ENCODE measurements around the gene MLLT6. TPM values are rescaled to one million over a fixed set of nuclear protein-coding genes. Genes with fewer than 3 reads are reported as not detected.
A peak's percentile ranks its signal among the peaks of the same experiment; 100 is the strongest.

Gene MLLT6
- polyA plus RNA-seq, 1 donor from 2014 or later = 7.9 TPM

DNA sequence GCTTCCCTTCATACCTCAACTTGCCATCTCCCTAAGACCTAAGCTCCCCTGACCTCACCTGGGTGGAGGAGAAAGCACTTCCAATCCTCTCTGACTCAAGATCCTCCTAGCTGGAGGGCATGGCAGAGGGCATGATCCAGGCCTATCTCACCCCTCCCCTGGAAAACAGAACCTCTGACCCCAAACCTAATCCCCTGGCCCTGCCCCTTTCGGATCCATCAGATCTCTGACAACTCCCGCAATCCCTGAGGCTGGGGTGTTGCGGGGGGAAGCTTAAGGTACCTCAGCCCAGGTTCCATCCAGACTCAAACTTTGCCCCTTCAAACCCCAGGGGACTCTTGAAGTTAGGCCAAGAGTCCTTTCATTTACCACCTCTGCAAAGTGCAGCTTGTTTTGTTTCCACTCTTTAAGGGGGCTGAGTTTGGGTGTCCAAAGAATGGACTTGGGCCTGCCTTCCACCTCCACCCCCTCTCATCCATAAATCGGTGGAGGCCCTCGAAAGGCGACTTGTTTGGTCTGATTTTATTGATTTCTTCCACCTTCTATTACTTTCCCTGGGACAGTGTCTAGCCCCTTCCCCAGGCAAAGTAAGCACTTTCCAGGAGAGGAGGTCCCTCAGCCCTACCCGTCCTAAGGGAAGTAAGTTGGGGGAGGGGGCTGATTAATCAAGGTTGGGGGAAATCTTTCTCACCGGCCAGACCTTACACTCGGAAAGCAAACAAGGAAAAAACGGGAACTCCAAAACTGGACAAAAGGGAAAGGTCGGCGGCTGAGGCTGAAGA, 32.9 kb upstream of the MLLT6 start:
- H3K36me3 Mint-ChIP-seq = peaks cover 3% of the 10 kb centered on the region
- peaks cover 11 to 22% (median 18%) of the 10 kb centered on the region in 3 donors for H3K4me1 Mint-ChIP-seq
- peaks cover 68% of the 10 kb centered on the region for H3K27me3 Mint-ChIP-seq
- H3K4me3 Mint-ChIP-seq = peak overlapping the region in 2 of 4 donors; percentile 34 to 61
- peak overlapping the region in 1 of 3 donors; percentile 23 for H3K27ac Mint-ChIP-seq
- H3K9me3 Mint-ChIP-seq = peaks cover 0 to 2% (median 0%) of the 10 kb centered on the region in 3 donors

GRCh38 chr17:38672788-38673706, 32.0 kb upstream of the MLLT6 start:
- Mint-ChIP-seq H3K36me3 (peaks cover 3% of the 10 kb centered on the region), H3K9me3 (no peaks in the 10 kb centered on the region), H3K4me3 (peak overlapping the region; percentile 48 to 83 (median 71)), H3K27me3 (peaks cover 63% of the 10 kb centered on the region), H3K4me1 (peaks cover 11 to 20% (median 18%) of the 10 kb centered on the region in 3 donors), H3K27ac (peak overlapping the region in 1 of 3 donors; percentile 23)

DNA sequence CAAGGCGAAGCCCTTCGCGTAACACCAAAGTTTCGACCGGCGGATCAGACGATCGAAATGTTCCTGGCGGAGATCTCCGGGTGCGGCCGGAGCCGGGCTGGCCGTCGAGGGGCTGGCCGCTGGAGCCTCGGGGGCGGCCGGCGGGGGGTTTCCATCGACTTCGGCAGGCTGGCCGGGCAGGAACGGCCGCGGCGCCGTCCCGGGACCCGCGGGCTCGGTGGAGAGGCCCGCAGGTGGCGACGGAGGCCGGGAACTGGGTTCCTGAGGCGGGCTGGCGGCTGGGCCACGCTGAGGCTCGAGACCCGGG, 31.4 kb upstream of the MLLT6 start:
- H3K27me3 Mint-ChIP-seq = peaks cover 58% of the 10 kb centered on the region
- no peaks in the 10 kb centered on the region for H3K9me3 Mint-ChIP-seq
- H3K4me3 Mint-ChIP-seq = no peak overlapping the region

GRCh38 chr17:38674014-38674748, 30.9 kb upstream of the MLLT6 start:
- H3K27me3 Mint-ChIP-seq = peaks cover 52% of the 10 kb centered on the region
- H3K9me3 Mint-ChIP-seq = no peaks in the 10 kb centered on the region
- peaks cover 11 to 20% (median 18%) of the 10 kb centered on the region in 3 donors for H3K4me1 Mint-ChIP-seq
- H3K4me3 Mint-ChIP-seq = peak overlapping the region in 2 of 4 donors; percentile 79 to 80
- peaks cover 3% of the 10 kb centered on the region for H3K36me3 Mint-ChIP-seq
- H3K27ac Mint-ChIP-seq = no peak overlapping the region

More for the DNA sequence above, 31.4 kb upstream of the MLLT6 start:
- Mint-ChIP-seq H3K4me1 (peaks cover 11 to 20% (median 18%) of the 10 kb centered on the region in 3 donors), H3K27ac (no peak overlapping the region), H3K36me3 (peaks cover 3% of the 10 kb centered on the region)

DNA sequence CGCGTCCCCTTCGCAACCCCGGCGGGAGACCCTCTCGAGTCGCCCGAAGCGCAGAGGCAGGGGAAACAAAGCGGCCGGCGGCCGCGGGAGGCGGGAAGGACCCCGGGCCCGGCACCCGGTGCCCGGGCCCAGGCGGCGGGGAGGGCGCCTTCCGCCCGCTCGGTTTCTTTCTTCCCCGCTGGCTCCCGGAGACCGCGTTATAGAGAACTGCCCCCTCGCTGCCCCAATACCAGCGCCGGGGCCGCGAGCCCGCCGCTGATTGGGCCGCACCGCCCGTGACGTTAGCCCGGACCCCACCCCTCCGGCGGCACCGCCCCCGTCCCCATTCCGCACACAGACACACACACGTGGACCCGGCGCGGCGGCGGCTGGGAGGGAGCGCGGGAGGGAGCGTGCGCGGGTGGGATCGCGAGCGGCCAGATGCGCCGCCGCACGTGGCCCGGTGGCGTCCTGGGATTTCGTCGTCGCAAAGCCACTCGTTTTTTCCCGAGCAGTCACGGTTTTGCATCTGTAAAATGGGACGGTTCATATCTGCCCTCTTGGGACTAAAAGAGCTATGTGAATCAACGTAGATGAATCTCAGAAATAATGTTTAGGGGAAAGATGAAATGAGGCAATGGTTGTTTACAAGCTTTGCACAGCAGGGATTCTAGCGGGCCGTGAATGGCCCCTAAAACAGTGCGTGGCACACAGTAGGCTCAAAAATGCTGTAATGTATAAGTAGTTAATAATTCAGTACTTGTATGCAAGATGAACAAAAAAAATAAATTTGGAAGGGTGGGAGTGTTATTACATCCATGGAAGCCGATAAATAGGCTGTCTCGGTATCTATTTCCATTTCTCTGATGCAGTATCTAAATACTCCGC, 30.1 kb upstream of the MLLT6 start, which contains the start of gene EPOP:
Gene EPOP (minus strand): TSS at position 209 of the 867 bp plus-strand sequence. CDS start 462 bp downstream, outside the sequence.
- Mint-ChIP-seq H3K4me1 (peaks cover 11 to 20% (median 18%) of the 10 kb centered on the region in 3 donors), H3K9me3 (no peaks in the 10 kb centered on the region), H3K36me3 (peaks cover 3% of the 10 kb centered on the region), H3K27ac (peak within 1 kb of the TSS in 2 of 3 donors; percentile 12 to 29), H3K4me3 (peak within 1 kb of the TSS; percentile 79 to 90 (median 80)), H3K27me3 (peaks cover 45% of the 10 kb centered on the region)

DNA sequence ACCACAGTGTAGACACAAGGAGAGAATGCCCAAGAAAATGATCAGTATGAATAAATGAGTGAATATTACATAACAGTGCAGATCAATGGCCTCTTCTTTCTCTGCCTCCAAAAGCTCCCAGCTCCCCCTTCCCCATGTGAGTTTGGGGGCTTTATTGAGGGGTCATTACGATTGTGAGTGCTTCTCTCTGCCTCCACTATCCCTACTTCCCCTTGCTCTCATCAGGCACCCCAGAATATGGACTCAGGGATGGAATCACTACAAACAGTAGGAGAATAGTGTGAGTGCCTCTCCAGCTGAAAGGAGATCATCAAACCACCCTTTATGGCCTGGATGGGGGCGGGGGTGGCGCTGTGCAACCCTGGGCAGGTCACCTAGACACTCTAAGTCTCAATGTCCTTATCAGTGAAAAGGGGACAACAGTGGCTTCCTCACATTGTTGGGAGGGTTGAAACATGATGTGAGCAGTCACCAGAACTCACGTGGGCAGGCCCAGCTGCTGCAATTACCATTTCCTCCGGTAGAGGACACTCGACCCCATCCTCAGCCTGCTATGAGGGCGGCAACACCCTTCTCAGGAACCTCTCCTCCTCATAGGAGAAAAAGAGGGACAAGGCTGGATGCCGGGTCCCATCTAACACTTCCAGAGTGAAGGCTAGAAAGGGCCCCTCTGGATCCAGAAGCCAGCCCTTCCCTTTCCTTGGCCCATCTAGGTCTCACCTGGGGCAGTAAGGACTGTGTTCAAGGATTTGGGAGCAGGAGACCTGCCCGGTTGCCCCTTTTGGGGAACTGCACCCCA, 28.2 kb upstream of the MLLT6 start:
- Mint-ChIP-seq H3K4me3 (peak overlapping the region in 2 of 4 donors; percentile 25 to 87), H3K9me3 (no peaks in the 10 kb centered on the region), H3K27ac (peak overlapping the region in 1 of 3 donors; percentile 85), H3K4me1 (peaks cover 7 to 20% (median 16%) of the 10 kb centered on the region in 3 donors), H3K27me3 (peaks cover 27% of the 10 kb centered on the region), H3K36me3 (peaks cover 3% of the 10 kb centered on the region)

DNA sequence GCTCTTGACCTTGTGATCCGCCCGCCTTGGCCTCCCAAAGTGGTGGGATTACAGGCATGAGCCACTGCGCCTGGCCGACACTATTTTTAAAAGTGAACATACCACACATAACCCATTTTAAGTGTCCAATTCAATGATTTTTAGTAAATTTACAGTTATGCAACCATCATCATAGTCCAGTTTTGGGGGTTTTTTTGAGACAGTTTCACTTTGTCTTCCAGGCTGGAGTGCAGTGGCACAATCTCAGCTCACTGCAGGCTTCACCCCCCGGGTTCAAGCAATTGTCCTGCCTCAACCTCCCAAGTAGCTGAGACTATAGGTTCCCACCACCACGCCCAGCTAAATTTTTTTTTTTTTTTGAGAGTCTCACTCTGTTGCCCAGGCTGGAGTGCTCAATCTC, 27.3 kb upstream of the MLLT6 start:
- Mint-ChIP-seq H3K27ac (no peak overlapping the region), H3K9me3 (no peaks in the 10 kb centered on the region), H3K4me1 (peaks cover 7 to 20% (median 11%) of the 10 kb centered on the region in 3 donors), H3K27me3 (peaks cover 20% of the 10 kb centered on the region), H3K4me3 (peak overlapping the region in 1 of 4 donors; percentile 33), H3K36me3 (peaks cover 3% of the 10 kb centered on the region)

DNA sequence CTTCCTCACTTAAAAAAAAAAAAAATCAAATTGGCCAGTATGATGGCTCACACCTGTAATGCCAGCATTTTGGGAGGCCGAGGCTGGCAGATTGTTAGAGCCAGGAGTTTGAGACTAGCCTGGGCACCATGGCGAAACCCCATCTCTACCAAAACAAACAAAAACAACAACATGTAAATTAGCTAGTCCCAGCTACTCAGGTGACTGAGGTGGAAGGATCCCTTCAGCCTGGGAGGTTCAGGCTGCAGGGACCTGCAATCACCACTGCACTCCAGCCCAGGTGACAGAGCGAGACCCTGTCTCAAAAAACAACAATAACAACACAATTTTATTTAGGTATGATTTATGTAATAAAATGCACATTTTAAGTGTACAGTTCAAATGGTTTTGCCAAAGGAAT, 24.0 kb upstream of the MLLT6 start:
- no peak overlapping the region for H3K27ac Mint-ChIP-seq
- peaks cover 2% of the 10 kb centered on the region for H3K36me3 Mint-ChIP-seq
- H3K4me3 Mint-ChIP-seq = no peak overlapping the region
- no peaks in the 10 kb centered on the region for H3K9me3 Mint-ChIP-seq
- H3K4me1 Mint-ChIP-seq = peaks cover 0 to 9% (median 4%) of the 10 kb centered on the region in 3 donors
- H3K27me3 Mint-ChIP-seq = peaks cover 14% of the 10 kb centered on the region

DNA sequence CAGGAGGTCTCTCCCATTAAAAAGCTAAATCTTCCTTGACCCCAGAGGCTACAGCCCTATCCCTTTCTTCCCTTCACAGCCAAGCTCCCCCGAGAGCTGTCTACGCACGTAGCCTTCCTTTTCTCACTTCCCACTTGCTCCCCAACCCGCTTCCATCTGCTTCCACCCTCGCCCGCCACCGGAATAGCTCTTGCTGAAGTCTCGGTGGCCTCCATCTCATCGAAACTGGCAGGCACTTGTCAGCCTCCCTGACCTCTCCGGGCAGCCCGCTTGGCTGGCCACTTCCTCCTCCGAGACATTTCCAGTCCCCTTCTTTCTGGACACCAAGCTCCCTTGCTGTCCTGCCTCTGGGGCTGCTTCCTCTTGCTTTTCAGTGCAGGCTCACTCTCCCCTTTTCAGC, 19.6 kb upstream of the MLLT6 start:
- Mint-ChIP-seq H3K27ac (no peak overlapping the region), H3K4me3 (no peak overlapping the region), H3K9me3 (no peaks in the 10 kb centered on the region), H3K27me3 (peaks cover 11% of the 10 kb centered on the region), H3K4me1 (no peaks in the 10 kb centered on the region), H3K36me3 (peaks cover 3% of the 10 kb centered on the region)

DNA sequence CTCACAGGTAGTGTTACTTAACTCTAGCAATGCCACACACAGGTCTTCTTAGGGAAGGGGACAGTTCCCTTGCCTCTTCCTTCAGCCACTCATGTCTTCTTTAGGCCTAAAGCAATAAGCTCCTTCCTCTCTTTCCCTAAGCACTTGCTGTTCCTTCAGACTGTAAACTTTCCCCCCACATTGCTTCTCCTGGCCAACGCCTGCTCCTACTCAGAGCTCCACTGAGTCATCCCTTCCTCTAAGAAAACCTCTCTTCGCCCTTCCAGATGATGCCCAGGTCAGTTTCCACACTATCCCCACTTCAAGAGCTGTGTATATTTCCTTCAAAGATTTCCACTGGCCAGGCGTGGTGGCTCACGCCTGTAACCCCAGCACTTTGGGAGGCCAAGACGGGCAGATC, 17.8 kb upstream of the MLLT6 start:
- peaks cover 11% of the 10 kb centered on the region for H3K27me3 Mint-ChIP-seq
- H3K9me3 Mint-ChIP-seq = no peaks in the 10 kb centered on the region
- no peak overlapping the region for H3K4me3 Mint-ChIP-seq
- no peaks in the 10 kb centered on the region for H3K4me1 Mint-ChIP-seq
- H3K27ac Mint-ChIP-seq = no peak overlapping the region
- H3K36me3 Mint-ChIP-seq = peaks cover 3% of the 10 kb centered on the region

GRCh38 chr17:38690386-38690785, 14.7 kb upstream of the MLLT6 start:
- H3K9me3 Mint-ChIP-seq = no peaks in the 10 kb centered on the region
- no peak overlapping the region for H3K27ac Mint-ChIP-seq
- no peak overlapping the region for H3K4me3 Mint-ChIP-seq
- H3K27me3 Mint-ChIP-seq = peaks cover 6% of the 10 kb centered on the region
- peaks cover 3% of the 10 kb centered on the region for H3K36me3 Mint-ChIP-seq
- H3K4me1 Mint-ChIP-seq = no peaks in the 10 kb centered on the region

DNA sequence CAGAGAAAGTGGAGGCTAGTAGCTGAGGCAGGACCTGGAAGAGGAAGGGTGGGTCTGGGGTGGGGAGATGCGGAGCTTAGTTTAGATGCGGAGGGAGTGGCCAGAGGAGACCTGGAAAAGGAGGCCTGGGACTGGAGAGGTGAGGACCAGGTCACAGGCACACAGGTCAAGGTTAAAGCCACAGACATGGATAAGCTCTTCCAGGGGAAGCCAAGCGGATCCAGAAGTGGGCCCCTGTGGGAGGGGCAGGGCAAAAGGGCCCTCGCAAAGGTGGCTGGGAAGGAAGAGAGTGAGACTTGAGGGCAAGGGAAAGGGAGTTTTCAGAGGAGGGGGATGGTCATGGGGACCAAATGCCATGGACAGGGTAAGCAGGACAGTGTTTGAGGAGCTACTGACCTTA, 13.9 kb upstream of the MLLT6 start:
- Mint-ChIP-seq H3K27ac (no peak overlapping the region), H3K36me3 (peaks cover 1% of the 10 kb centered on the region), H3K27me3 (peaks cover 3% of the 10 kb centered on the region), H3K4me1 (no peaks in the 10 kb centered on the region), H3K4me3 (no peak overlapping the region), H3K9me3 (no peaks in the 10 kb centered on the region)

DNA sequence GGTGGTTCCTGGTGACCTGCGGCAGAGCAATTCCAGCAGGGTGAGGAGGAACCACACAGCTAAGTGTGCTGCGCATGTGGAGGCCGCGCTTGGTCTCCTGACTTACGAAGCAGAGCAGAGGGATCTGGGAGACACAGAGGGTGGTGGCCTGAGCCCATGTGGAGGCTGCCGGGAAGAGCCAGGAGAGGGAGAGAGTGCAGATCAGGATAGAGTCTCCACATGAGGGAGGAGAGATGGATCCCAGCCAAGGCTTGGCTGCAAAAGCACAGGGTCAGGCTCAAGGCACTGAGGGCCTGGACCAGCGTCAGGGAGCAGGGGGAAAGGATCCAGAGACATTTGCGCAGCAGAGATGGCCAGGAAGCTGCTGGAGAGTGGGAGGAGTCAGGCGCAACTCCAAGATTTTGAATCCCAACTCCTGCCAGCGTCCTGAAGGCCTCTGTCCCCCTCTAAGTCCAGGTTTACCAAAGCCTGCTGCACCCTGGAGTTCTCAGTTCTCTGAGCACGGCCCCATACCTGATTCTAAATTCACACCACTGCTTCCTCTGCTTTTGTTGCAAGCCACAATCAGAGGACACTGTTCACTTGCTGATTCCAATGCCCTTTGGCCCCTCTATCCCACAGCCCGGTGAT, 11.3 kb upstream of the MLLT6 start:
- Mint-ChIP-seq H3K27ac (no peak overlapping the region), H3K36me3 (peaks cover under 1% of the 10 kb centered on the region), H3K4me1 (peaks cover 0 to 3% (median 2%) of the 10 kb centered on the region in 3 donors), H3K9me3 (no peaks in the 10 kb centered on the region), H3K27me3 (peaks cover 3% of the 10 kb centered on the region), H3K4me3 (no peak overlapping the region)

Data from IgD-negative memory B cell (primary cell).